Measurements from ENCODE around the gene C1QB.

DNA sequence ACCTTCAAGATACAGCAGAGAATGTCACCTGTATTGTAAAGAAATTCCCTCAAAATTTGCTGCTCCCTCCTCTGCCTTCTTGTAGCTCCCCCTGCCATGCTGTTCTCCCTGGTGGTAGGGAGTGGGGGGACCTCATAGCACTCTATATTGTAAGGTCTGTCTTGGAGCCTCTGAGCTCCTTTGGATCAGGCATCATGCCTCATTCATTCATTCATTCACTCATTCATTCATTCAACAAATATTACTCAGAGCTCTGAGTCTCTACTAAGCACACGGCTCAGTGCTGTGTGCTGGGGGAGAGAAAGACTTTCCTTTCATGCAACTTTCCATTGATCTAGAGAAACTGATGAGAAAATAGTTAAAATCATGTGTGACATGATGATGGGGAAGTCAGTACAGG, 30.5 kb downstream of the C1QB start:
- no peak for TF ChIP-seq CTCF (IDR thresholded peaks at IDR 0.05 in 8 of 11, conservative IDR thresholded peaks at IDR 0.05 in 3 of 11)
- TF ChIP-seq POLR2AphosphoS5 (IDR thresholded peaks at IDR 0.05), result no peak
